Measurements from ENCODE around the gene C5AR2.
"Not testable (repeated sequence)": the region's sequence is repeated elsewhere in the genome, so short reads cannot be mapped to it uniquely, and the experiment has no call there.

Gene C5AR2

DNA sequence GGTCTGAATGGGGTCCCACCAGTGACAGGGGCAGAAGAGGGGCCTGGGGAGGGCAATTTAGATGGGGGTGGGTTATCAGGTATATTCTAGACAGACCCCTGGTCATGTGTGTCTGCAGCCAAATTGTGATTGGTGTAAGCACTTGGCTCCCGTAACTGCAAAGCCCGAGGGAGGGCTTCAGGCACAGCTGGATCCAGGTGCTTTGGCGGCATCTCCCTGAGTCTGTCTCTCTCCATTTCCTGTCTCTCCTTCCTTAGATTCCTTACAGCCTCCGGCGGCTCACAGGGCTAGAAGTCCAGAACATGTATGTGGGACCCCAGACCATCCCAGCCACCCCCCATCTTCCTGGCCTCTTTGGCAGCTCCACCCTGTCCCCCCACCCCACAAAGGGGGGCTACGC is 48.6 kb downstream of the C5AR2 start:
- DNase-seq (ENCODE audit: insufficient read length, low spot score) (no peak), FAIRE-seq (no peak)
- TF ChIP-seq SPI1 (IDR thresholded peaks at IDR 0.05; ENCODE audit: low read depth, low read length) (no peak), POLR2A (IDR thresholded peaks at IDR 0.05; ENCODE audit: low read depth, low read length) (no peak), POU2F2 (IDR thresholded peaks at IDR 0.05; ENCODE audit: low read depth, low read length) (no peak), PAX5 (IDR thresholded peaks at IDR 0.05; ENCODE audit: insufficient read depth, low read length, severe bottlenecking) (no peak), TAF1 (IDR thresholded peaks at IDR 0.05; ENCODE audit: low read depth, low read length) (no peak), POLR2AphosphoS5 (IDR thresholded peaks at IDR 0.05; ENCODE audit: low read depth, low read length) (no peak)

DNA sequence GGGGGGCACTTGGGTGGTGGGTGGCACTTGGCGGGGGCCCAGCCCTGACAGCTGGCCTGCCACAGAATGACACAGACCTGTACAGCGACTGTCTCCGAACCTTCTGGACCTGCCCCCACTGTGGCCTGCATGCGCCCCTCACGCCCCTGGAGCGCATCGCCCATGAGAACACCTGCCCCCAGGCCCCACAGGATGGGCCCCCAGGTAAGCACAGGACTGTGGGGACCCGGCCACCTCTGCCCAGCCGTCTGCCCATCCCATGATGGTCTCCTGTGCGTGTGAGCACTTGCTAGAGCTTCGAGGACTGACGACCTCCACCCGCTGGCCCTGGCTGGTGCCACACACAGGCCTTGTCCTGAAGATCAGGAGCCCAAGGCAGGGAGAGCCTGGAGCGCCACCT is 49.1 kb downstream of the C5AR2 start:
- no peak for DNase-seq (ENCODE audit: insufficient read length, low spot score)
- no peak for TF ChIP-seq PAX5 (IDR thresholded peaks at IDR 0.05; ENCODE audit: insufficient read depth, low read length, severe bottlenecking)
- TF ChIP-seq POU2F2 (IDR thresholded peaks at IDR 0.05; ENCODE audit: low read depth, low read length), result no peak
- TF ChIP-seq TAF1 (IDR thresholded peaks at IDR 0.05; ENCODE audit: low read depth, low read length), result no peak
- no peak for TF ChIP-seq POLR2AphosphoS5 (IDR thresholded peaks at IDR 0.05; ENCODE audit: low read depth, low read length)
- TF ChIP-seq POLR2A (IDR thresholded peaks at IDR 0.05; ENCODE audit: low read depth, low read length), result no peak
- TF ChIP-seq SPI1 (IDR thresholded peaks at IDR 0.05; ENCODE audit: low read depth, low read length), result no peak
- no peak for FAIRE-seq

DNA sequence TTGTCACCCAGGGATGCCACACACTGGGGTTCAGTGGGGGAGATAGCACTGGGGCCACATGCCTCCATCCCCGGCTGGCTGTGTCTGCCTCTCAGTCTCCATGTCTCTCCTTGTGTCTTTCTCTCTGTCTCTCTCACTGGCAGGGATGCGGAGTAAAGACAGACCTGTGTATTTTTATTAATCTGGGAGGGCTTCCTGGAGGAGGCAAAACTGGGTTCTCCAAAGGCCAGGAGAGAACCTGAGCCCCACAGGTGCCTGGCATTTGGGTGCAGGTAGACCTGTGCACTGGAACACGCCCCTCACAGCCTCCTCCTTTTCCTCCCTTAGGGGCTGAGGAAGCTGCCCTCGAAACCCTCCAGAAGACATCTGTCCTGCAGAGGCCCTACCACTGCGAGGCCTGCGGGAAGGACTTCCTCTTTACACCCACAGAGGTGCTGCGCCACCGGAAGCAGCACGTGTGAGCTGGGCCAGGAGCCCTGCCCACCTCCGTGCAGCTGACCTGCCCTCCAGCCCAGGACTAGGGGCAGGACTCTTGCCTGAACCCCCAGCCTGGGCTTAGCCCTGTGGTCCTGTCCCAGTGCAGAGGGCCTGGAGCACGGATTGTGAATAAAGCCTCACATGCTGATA is 49.8 kb downstream of the C5AR2 start:
- DNase-seq (ENCODE audit: insufficient read length, low spot score) (no peak), FAIRE-seq (peak; percentile 20)

DNA sequence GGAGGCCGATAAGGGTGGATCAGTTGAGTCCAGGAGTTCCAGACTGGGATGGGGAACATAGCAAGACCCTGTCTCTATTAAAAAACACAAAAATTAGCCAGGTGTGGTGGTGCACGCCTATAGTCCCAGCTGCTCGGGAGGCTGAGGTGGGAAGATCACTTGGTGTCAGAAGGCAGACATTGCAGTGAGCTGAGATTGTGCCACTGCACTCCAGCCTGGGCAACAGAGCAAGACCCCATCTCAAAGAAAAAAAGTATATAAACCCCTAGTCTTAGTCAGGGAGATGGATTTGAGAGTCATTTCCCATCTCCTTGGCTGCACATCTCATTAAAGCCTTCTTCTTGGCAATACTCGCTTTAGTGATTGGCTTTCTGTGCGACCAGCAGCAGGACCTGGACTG is 51.9 kb downstream of the C5AR2 start:
- FAIRE-seq; DNase-seq (ENCODE audit: insufficient read length, low spot score): not testable (repeated sequence)

More for the DNA sequence above, 49.8 kb downstream of the C5AR2 start:
- TF ChIP-seq POLR2AphosphoS5 (IDR thresholded peaks at IDR 0.05; ENCODE audit: low read depth, low read length) (no peak), POLR2A (IDR thresholded peaks at IDR 0.05; ENCODE audit: low read depth, low read length) (no peak), SPI1 (IDR thresholded peaks at IDR 0.05; ENCODE audit: low read depth, low read length) (peak; percentile 81)

DNA sequence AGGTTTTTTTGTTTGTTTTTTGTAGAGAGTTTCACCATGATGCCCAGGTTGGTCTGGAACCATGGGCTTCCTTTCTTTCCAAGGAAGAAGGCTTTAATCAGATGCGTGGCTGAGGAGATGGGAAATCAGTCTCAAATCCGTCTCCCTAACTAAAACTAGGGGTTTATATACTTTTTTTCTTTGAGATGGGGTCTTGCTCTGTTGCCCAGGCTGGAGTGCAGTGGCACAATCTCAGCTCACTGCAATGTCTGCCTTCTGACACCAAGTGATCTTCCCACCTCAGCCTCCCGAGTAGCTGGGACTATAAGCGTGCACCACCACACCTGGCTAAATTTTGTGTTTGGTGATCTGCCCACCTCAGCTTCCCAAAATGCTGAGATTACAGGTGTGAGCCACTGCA is 52.6 kb downstream of the C5AR2 start:
- FAIRE-seq; DNase-seq (ENCODE audit: insufficient read length, low spot score): not testable (repeated sequence)

DNA sequence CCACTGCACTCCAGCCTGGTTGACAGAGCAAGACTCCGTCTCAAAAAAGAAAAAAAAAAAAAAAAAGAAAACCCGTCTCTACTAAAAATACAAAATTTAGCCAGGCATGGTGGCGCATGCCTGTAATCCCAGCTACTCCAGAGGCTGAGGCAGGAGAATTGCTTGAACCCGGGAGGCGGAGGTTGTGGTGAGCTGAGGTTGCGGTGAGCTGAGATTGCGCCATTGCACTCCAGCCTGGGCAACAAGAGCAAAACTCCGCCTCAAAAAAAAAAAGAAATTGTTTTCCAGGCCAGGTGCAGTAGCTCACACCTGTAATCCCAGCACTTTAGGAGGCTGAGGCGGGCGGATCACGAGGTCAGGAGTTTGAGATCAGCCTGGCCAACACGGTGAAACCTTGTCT is 54.6 kb downstream of the C5AR2 start:
- DNase-seq (ENCODE audit: insufficient read length, low spot score); FAIRE-seq: not testable (repeated sequence)

DNA sequence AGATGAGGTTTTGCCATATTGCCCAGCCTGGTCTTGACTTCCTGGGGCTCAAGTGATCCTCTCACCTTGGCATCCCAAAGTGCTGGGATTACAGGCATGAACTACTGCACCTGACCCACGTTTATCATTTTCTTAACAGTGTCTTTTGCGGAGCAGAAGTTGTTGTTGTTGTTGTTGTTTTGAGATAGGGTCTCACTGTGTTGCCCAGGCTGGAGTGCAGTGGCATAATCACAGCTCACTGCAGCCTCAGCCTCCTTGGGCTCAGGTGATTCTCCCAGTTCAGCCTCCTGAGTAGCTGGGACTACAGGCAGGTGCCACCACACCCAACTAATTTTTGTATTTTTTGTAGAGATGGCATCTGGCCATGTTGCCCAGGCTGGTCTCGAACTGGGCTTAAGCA is 55.6 kb downstream of the C5AR2 start:
- DNase-seq (ENCODE audit: insufficient read length, low spot score); FAIRE-seq: not testable (repeated sequence)

DNA sequence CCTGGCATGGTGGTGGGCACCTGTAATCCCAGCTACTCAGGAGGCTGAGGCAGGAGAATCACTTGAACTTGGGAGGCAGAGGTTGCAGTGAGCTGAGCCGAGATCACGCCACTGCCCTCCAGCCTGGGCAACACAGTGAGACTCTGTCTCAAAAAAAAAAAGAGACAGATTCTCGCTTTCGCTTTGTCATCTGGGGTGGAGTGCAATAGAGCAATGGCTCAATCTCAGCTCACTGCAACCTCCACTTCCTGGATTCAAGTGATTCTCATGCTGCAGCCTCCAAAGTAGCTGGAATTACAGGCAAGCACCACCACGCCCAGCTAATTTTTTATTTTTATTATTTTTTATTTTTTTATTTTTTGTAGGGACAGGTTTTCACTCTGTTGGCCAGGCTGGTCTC is 56.7 kb downstream of the C5AR2 start:
- not testable (repeated sequence) for DNase-seq (ENCODE audit: insufficient read length, low spot score); FAIRE-seq

DNA sequence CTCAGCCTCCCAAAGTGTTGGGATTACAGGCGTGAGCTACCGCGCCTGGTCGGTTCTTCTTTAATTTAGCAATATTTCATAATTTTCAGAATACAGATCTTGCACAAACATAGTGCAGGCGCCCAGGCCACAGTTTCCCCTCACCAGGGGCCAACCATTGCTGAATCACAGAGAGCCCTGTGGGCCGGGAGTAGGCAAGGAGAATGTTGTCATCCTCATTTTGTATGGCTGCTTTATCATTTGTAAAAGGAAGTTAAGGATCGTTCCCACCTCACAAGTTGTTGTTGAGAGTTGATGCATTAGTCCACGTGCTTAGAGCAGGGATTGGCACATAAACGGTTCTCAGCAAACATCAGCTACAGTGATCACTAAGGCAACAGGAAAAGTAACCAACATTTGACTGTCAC is 57.2 kb downstream of the C5AR2 start:
- FAIRE-seq (no peak), DNase-seq (ENCODE audit: insufficient read length, low spot score) (no peak)
- TF ChIP-seq POU2F2 (IDR thresholded peaks at IDR 0.05; ENCODE audit: low read depth, low read length) (no peak), POLR2A (IDR thresholded peaks at IDR 0.05; ENCODE audit: low read depth, low read length) (no peak)

DNA sequence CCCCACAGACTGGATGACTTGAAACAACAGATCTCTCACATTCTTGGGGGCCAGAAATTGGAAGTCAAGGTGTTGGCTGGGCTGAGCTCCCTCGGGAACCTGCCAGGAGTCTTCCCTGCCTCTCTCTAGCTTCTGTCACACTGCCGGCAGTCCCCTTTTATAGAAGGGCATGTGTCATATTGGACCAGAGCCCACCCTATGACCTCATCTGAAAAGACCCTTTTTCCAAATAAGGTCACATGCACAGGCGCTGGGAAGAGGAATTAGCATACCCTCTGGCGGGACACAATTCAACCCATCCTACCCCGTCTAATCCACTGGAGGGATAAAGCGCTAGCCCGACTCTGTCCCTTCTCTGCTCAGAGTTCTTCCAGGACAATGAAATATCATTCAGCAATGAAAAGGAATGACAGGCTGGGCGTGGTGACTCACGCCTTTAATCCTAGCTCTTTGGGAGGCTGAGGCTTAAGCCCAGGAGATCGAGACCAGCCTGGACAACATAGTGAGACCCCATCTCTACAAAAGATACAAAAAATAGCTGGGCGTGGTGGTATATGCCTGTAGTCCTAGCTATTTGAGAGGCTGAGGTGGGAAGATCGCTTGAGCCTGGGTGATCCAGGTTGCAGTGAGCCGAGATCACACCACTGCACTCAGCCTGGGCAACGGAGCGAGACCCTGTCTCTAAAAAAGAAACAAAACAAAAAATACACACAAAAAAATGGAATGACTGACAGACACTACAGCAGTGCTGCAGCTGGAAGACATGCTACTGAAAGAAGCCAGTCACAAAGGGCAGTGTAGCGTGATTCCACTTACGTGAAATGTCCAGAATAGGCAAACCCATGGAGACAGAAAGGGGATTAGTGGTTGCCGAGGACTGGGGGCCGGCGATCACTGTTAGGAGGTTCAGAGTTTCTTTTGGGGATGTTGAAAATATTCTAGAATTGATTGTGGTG is 58.8 kb downstream of the C5AR2 start:
- no peak for DNase-seq (ENCODE audit: insufficient read length, low spot score)
- TF ChIP-seq PAX5 (IDR thresholded peaks at IDR 0.05; ENCODE audit: insufficient read depth, low read length, severe bottlenecking), result no peak
- no peak for TF ChIP-seq SPI1 (IDR thresholded peaks at IDR 0.05; ENCODE audit: low read depth, low read length)
- no peak for TF ChIP-seq POU2F2 (IDR thresholded peaks at IDR 0.05; ENCODE audit: low read depth, low read length)
- TF ChIP-seq POLR2AphosphoS5 (IDR thresholded peaks at IDR 0.05; ENCODE audit: low read depth, low read length), result no peak
- TF ChIP-seq POLR2A (IDR thresholded peaks at IDR 0.05; ENCODE audit: low read depth, low read length), result no peak
- TF ChIP-seq TAF1 (IDR thresholded peaks at IDR 0.05; ENCODE audit: low read depth, low read length), result no peak
- FAIRE-seq, result no peak

DNA sequence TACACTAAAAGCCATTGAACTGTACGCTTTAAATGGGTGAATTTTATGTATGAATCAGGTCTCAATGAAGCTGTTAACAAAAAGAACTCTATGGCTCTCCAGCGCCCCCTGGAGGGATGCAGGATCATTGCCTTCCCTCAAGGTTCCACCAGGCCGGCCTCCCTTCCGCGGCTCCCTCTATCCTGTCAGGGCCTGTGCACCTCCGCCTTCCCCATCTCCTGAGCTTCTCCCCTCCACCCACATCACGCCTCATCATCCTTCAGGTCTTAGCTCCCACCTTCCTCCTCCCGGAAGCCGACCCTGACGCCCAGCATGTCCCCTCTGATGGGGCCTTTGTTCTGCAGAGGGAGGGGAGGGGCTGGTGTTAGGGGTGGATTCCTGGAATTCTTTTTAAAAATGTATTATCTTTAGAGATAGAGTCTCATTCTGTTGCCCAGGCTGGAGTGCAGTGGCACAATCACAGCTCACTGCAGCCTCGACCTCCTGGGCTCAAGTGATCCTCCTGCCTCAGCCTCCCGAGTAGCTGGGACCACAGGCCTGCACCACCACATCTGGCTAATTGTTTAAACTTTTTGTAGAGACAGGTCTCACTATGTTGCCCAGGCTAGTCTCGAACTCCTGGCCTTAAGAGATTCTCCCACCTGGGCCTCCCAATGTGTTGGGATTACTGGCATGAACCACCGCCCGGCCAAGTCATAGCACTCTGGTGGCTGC is 59.7 kb downstream of the C5AR2 start:
- FAIRE-seq (no peak), DNase-seq (ENCODE audit: insufficient read length, low spot score) (peak; percentile 61)
- no peak for TF ChIP-seq SPI1 (IDR thresholded peaks at IDR 0.05; ENCODE audit: low read depth, low read length)

Data from GM12891 (cell line).